ENCODE measurements around the gene ZMAT2.
"Not testable (repeated sequence)": the region's sequence is repeated elsewhere in the genome, so short reads cannot be mapped to it uniquely, and the experiment has no call there.

ZMAT2 gene

GRCh38 chr5:140710899-140711552 is 10.8 kb downstream of the ZMAT2 start:
- DNase-seq = peak; percentile 50 to 69 (median 66)

- no peak for DNase-seq
Observed at GRCh38 chr5:140711794-140712193, 11.5 kb downstream of the ZMAT2 start.

- no peak for DNase-seq
Observed at GRCh38 chr5:140713562-140714094, 13.4 kb downstream of the ZMAT2 start.

GRCh38 chr5:140716238-140716637 is 16.0 kb downstream of the ZMAT2 start:
- not testable (repeated sequence) for DNase-seq

DNA sequence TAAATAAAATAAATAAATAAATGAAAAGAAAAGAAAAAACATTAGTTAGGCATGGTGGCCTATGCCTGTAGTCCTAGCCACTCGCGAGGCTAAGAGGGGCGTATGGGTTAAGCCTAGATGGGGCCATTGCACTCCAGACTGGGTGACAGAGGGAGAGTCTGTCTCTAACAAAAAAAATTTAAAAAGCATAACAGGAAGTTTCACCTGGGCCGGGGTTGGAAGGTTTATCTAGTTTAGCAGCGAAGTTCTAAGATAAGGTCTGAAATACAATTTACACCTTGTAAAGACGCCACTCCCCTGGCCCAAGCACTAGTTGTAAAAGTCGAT is 18.0 kb downstream of the ZMAT2 start:
- DNase-seq = no peak

DNA sequence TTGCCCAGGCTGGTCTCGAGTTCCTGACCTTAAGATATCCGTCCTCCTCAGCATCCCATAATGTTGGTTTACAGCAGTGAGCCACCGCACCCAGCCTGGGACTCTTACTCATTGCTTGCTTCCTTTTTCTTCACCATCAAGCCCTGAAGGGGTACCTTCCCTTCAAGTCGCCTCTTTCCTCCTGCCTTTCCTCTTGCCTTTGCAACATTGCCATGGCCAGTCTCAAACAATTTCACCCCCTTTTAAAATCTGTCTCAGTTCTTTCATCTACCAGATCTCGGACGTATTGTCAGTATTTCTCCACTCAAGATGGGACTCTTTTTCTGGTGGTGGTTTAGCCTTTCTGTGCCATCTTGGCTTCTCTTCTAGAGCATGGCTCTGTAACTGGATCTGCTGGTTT is 20.5 kb downstream of the ZMAT2 start:
- DNase-seq = not testable (repeated sequence)

DNA sequence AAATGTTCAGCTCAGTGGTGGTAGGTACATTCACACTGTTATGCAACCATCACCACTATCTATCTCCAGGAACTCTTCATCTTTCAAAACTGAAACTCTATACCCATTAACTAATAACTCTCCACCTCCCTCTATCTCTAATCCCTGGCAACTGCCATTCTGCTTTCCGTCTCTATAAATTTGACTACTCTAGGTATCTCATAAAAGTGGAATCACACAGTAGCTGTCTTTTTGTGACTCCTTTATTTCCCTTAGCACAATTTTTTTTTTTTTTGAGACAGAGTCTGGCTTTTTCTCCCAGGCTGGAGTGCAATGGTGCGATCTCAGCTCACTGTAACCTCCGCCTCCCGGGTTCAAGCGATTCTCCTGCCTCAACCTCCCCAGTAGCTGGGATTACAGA is 21.1 kb downstream of the ZMAT2 start:
- DNase-seq = not testable (repeated sequence)

- peak in 3 of 4 experiments; percentile 19 to 27 (median 19) for DNase-seq
Observed at GRCh38 chr5:140725799-140726471, 25.7 kb downstream of the ZMAT2 start.

DNA sequence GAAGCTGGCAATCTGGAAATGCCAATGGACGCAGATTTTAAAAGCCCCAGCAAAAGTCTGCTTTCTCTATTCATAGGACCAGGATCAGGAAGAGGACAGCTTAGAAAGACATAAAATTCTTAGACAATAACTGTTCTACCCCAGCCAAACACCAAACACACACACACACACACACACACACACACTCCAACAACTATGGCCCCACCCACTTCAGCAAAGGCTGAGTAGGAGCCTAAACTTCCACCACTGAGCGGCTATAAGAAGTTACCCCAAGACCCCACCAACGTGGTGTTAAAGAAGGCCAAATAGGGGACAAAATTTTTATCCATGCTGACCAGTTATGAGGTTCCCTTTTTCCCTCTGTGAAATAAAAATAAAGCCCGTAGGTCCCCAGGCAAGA is 32.9 kb downstream of the ZMAT2 start:
- DNase-seq = no peak

GRCh38 chr5:140734354-140734753 is 34.1 kb downstream of the ZMAT2 start:
- DNase-seq = no peak

DNA sequence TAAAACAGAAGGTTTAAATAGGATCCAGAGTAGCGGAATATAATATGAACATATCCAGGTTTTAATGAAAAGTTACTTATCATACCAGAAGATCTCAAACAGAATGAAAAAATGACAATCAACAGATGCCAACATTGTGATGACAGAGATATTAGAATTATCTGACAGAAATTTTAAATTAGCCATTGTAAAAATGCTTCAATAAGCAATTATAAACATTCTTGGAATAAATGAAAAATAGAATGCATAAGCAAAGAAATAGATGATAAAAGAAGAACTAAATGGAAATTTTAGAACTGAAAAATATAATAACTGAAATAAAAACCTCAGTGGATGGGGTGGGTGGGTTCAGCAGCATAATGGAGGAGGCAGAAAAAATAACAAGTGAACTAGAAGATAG is 37.2 kb downstream of the ZMAT2 start:
- DNase-seq = no peak

GRCh38 chr5:140741967-140742366 is 41.7 kb downstream of the ZMAT2 start:
- DNase-seq = no peak

DNA sequence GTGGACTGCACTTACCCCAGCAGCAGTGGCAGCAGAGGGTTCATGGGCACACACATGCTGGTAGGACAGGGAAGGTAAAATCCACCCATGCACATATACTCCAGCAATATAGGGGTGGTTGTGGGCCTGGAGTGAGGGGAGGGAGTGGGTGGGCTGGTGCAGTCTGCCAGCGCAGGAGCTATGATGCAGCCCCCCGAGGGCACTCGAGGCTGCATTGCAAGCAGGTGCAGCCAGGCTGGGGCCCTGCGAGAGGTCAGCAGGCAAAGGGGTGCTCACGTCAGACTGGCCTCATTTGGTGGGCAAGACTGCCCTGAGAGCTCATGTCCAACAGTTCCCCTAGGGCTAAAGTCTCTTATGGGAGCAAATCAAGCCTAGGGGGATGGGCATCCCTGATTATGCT is 53.3 kb downstream of the ZMAT2 start:
- no peak for DNase-seq
